SK-N-MC (cell line): Measurements from ENCODE around the gene C1orf198.

ENCODE experiments used
- EZH2 ChIP-seq: fragments of 200-600 bp; sonication (generic); IDR thresholded peaks from one replicate; pipeline ENCODE4 v1.6.1; 2017; ENCODE audit warnings: antibody characterized with exemption
- POLR2AphosphoS5 ChIP-seq: IDR thresholded peaks from 2 replicates; pipeline ENCODE4 v1.6.1; 2012; ENCODE audit warnings: mild to moderate bottlenecking, low read depth, low read length, borderline replicate concordance

DNA sequence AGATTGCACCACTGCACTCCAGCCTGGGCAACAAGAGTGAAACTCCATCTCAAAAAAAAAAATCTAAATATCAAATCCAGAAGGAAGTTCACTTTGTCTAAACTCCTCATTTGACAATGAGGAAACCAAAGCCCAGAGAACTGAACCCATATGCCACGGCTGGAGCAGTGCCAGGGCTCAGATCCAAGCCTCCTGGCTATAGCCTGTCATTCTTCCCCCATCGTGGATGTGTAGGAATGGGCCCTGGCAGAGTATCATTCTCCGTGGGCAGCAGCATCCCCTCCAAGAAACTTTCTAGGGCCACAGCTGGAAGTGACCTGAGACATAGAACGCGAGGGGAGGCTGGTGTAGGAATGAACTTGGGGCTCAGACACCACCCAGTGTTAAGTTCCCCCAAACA lies 73.9 kb downstream of the C1orf198 start:
- TF ChIP-seq POLR2AphosphoS5 (no peak), EZH2 (no peak)
